ENCODE data around the gene SFXN4.
"Not testable (repeated sequence)": the region's sequence is repeated elsewhere in the genome, so short reads cannot be mapped to it uniquely, and the experiment has no call there.

Gene SFXN4

DNA sequence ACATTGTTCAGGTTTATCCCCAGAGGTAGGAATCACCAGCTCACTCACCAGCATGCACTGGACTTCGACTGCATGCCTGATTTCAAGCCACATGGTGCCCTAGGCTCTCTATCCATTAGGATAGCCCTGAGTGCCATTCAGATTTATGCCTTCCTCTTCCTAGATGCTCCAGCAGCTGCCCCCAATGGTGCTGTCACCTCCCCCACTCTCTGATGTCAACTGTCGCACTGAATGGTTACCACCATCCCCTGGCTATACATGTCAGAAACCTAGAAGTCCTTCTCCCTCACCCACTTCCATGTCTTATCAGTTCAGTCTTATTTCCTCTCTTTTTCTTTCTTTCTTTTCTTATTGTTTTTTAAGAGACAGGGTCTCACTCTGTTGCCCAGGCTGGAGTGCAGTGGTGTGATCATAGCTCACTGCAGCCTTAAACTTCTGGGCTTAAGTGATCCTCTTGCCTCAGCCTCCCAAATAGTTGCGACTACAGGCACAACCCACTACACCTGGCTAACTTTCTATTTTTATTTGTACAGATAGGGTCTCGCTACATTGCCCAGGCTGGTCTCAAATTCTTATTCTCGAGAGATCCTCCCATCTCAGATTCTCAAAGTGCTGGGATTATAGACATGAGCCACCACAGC lies 2.9 kb downstream of the SFXN4 start:
- no peak for DNase-seq (ENCODE audit: extremely low read depth, low read depth)
- no peak overlapping the region for H3K4me3 ChIP-seq (replicated peaks; ENCODE audit: low read depth, low read length)
- TF ChIP-seq, protein P1, sequence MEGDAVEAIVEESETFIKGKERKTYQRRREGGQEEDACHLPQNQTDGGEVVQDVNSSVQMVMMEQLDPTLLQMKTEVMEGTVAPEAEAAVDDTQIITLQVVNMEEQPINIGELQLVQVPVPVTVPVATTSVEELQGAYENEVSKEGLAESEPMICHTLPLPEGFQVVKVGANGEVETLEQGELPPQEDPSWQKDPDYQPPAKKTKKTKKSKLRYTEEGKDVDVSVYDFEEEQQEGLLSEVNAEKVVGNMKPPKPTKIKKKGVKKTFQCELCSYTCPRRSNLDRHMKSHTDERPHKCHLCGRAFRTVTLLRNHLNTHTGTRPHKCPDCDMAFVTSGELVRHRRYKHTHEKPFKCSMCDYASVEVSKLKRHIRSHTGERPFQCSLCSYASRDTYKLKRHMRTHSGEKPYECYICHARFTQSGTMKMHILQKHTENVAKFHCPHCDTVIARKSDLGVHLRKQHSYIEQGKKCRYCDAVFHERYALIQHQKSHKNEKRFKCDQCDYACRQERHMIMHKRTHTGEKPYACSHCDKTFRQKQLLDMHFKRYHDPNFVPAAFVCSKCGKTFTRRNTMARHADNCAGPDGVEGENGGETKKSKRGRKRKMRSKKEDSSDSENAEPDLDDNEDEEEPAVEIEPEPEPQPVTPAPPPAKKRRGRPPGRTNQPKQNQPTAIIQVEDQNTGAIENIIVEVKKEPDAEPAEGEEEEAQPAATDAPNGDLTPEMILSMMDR (IDR thresholded peaks at IDR 0.05; ENCODE audit: low read depth, low read length, missing control alignments) = no peak

DNA sequence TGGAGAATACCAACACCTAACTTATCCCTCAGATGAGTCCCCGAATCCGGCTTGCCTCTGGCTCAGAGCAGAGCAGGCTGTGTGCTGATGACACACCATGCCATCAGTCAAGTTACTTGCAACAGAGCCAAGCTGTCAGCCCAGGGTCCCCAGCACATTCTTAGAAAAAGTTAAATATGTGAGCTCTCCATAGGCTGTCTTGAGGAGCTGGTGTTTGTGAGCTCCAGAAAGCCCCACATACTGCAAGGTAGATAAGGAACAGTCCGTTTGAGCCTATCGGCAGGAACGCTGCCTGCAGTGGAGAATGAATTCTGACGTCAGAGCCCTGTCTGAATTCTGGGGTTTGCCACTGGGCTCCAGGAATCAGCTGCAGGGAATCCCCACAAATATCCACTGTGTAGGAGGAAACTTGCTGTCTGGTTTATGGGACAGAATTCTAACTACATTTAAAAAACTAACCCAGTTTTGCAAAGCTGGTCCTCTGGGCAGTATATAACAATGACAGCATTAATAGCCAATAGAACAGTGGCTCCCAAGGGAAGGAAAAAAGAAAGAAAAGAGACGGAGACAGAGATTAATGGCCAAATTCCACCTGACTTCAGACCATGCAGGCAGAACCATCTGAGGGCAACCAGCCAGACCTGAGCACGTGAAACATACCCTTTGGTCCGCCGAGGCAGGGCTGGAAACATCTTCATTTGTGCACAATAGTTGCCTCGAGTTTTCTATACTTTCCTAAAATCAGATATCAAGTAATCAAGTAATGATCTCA lies 3.6 kb downstream of the SFXN4 start:
- H3K4me3 ChIP-seq (replicated peaks; ENCODE audit: low read depth, low read length) = no peak overlapping the region
- DNase-seq (ENCODE audit: extremely low read depth, low read depth) = no peak
- TF ChIP-seq, protein P1 (IDR thresholded peaks at IDR 0.05; ENCODE audit: low read depth, low read length, missing control alignments) = no peak

DNA sequence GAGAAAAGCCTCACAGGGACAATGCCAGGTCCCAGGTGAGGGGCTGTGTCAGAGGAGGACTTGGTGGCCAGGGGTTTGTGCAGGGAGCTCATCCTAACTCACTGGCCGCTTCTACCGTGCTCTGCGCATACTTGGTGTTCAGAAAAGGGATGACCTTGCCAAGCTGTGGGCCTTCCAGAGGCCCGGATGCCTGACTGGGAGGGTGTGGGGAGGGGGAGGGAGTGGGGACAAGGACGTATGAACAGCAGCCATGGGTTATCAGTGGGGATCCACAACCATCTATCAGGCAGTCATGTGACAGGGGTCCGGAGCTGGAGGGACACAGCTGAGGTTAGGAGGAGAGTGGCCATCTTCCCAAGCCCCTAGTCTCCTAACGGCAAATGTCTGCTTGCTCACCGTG lies 6.2 kb downstream of the SFXN4 start:
- DNase-seq (ENCODE audit: extremely low read depth, low read depth) = no peak
- TF ChIP-seq, protein P1 (IDR thresholded peaks at IDR 0.05; ENCODE audit: low read depth, low read length, missing control alignments) = no peak
- no peak overlapping the region for H3K4me3 ChIP-seq (replicated peaks; ENCODE audit: low read depth, low read length)

DNA sequence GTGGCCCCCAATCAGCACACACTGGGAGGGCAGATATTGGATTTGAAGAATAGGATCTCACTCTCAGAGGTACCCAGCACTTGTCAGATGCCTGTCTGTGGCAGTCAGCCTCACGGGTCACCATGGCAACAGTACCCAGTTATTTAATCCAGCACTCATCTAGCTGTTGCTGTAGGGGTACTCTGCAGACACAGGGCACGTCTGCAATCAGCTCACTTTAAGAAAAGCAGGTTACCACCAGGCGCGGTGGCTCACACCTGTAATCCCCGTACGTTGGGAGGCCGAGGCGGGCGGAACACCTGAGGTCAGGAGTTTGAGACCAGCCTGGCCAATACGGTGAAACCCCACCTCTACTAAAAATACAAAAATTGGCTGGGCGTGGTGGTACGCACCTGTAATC lies 11.9 kb downstream of the SFXN4 start:
- H3K4me3 ChIP-seq (replicated peaks; ENCODE audit: low read depth, low read length) = no peak overlapping the region
- no peak for DNase-seq (ENCODE audit: extremely low read depth, low read depth)
- TF ChIP-seq, protein P1 (IDR thresholded peaks at IDR 0.05; ENCODE audit: low read depth, low read length, missing control alignments) = no peak

DNA sequence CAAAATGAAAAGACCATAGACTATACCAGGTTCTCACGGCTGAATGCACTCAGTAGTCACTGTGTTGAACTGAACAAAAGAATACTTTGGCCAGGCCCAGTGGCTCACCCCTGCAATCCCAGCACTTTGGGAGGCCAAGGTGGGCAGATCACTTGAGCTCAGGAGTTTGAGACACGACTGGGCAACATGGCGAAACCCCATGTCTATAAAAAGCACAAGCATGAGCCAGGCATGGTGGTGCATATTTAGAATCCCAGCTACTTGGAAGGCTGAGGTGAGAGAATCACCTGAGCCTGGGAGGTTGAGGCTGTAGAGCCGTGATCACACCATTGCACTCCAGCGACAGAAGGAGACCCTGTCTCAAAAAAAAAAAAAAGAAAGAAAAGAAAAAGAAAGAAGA lies 12.5 kb downstream of the SFXN4 start:
- TF ChIP-seq, protein P1 (IDR thresholded peaks at IDR 0.05; ENCODE audit: low read depth, low read length, missing control alignments) = no peak

DNA sequence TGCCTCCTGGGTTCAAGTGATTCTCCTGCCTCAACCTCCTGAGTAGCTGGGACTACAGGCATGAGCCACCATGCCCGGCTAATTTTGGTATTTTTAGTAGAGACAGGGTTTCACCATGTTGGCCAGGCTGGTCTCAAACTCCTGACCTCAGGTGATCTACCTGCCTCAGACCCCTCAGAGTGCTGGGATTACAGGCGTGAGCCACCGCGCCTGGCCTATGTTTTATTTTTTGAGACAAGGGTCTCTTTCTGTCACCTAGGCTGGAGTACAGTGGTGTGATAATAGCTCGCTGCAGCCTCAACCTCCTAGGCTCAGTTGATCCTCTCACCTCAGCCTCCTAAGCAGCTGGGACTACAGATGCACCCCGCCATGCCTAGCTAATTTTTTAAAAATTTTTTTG lies 13.9 kb downstream of the SFXN4 start:
- DNase-seq (ENCODE audit: extremely low read depth, low read depth); H3K4me3 ChIP-seq (replicated peaks; ENCODE audit: low read depth, low read length): not testable (repeated sequence)

More for the DNA sequence above, 12.5 kb downstream of the SFXN4 start:
- H3K4me3 ChIP-seq (replicated peaks; ENCODE audit: low read depth, low read length) = no peak overlapping the region
- DNase-seq (ENCODE audit: extremely low read depth, low read depth) = no peak

DNA sequence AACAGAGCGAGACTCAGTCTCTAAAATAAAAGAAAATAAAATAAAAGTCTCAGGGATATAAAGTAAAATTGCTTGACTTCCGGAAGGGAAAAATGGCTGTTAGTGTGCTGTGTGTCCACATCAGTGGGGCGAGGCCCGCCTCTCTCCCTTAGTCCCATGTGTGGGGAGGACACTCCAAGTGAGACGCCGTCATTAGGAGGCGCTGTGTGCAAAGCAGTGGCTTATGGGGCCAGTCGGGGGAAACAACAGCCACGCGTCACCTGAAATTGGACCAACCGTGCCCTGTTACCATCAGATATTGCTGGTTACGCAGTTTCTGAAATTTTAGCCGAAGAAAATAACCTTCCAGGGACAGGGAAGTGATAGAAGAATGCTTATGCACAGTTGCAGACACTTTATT lies 15.8 kb downstream of the SFXN4 start:
- no peak overlapping the region for H3K4me3 ChIP-seq (replicated peaks; ENCODE audit: low read depth, low read length)
- TF ChIP-seq, protein P1 (IDR thresholded peaks at IDR 0.05; ENCODE audit: low read depth, low read length, missing control alignments) = peak; percentile 29
- DNase-seq (ENCODE audit: extremely low read depth, low read depth) = no peak

Data from HFF-Myc (cell line).